SK-N-MC (cell line): Measurements from ENCODE around the gene MLH1.

Experiments used
- EZH2 ChIP-seq: fragments of 200-600 bp; sonication (generic); IDR thresholded peaks from one replicate; pipeline ENCODE4 v1.6.1; 2017; ENCODE audit warnings: antibody characterized with exemption
- FOXP2 ChIP-seq: optimal IDR thresholded peaks from 2 replicates; pipeline ENCODE3; 2011; ENCODE audit warnings: mild to moderate bottlenecking, moderate library complexity; ENCODE audit not compliant: insufficient read depth; ENCODE audit errors: extremely low read length, control extremely low read depth
- POLR2AphosphoS5 ChIP-seq: IDR thresholded peaks from 2 replicates; pipeline ENCODE4 v1.6.1; 2012; ENCODE audit warnings: mild to moderate bottlenecking, low read depth, low read length, borderline replicate concordance

- no peak for TF ChIP-seq EZH2
- TF ChIP-seq POLR2AphosphoS5: no peak
- no peak for TF ChIP-seq FOXP2
Observed at GRCh38 chr3:37082317-37082716, 89.0 kb downstream of the MLH1 start.
